Sigmoid colon (tissue), 7 donors: ENCODE data around the gene NFS1. TPM values are rescaled to one million over a fixed set of nuclear protein-coding genes. Genes with fewer than 3 reads are reported as not detected.
"Not testable (repeated sequence)": the region's sequence is repeated elsewhere in the genome, so short reads cannot be mapped to it uniquely, and the experiment has no call there.

ENCODE experiments used
- DNase-seq: peaks from one replicate; pipeline ENCODE4 v3.0.0-alpha.2; 2019
- H3K27ac ChIP-seq, 4 donors: fragments of 200-600 bp; sonication (generic); one replicate each; pipeline ENCODE4 v1.5.1; 2016 to 2019; ENCODE audit warnings: mild to moderate bottlenecking in 1 of 4
- H3K27me3 ChIP-seq, 3 donors: fragments of 200-600 bp; sonication (generic); one replicate each; pipeline ENCODE4 v1.5.1; 2019; ENCODE audit warnings: mild to moderate bottlenecking in 1 of 3
- H3K36me3 ChIP-seq, 4 donors: fragments of 200-600 bp; sonication (generic); one replicate each; pipeline ENCODE4 v1.5.1; 2016 to 2019
- H3K4me1 ChIP-seq, 4 donors: fragments of 200-600 bp; sonication (generic); one replicate each; pipeline ENCODE4 v1.5.1; 2017 to 2019
- H3K4me3 ChIP-seq, 4 donors: fragments of 200-600 bp; sonication (generic); one replicate each; pipeline ENCODE4 v1.5.1; 2017 to 2019; ENCODE audit warnings: mild to moderate bottlenecking in 2 of 4, moderate library complexity in 1 of 4
- H3K9me3 ChIP-seq, 4 donors: fragments of 200-600 bp in 3 of 4; sonication (generic) in 3 of 4; one replicate each; pipeline versions ENCODE4 v1.5.1 to v1.6.1; 2013 to 2019
- CTCF ChIP-seq, 4 experiments: fragments of 450-650 bp in 3 of 4; fragments of 200-600 bp in 1 of 4; IDR thresholded peaks; one replicate each; pipeline ENCODE4 v1.5.1; 2016 to 2019; ENCODE audit warnings: antibody characterized with exemption in 4 of 4, mild to moderate bottlenecking in 3 of 4, moderate library complexity in 2 of 4
- EP300 ChIP-seq, 4 donors: sonication (generic); formaldehyde crosslinking; IDR thresholded peaks; one replicate each; pipeline ENCODE4 v1.6.1; 2017; ENCODE audit warnings: antibody characterized with exemption in 4 of 4
- POLR2A ChIP-seq, 2 donors: fragments of 450-650 bp; IDR thresholded peaks; one replicate each; pipeline ENCODE4 v1.6.1; 2016; ENCODE audit warnings: antibody characterized with exemption in 2 of 2, mild to moderate bottlenecking in 2 of 2, moderate library complexity in 2 of 2
- POLR2AphosphoS5 ChIP-seq, 4 donors: sonication (generic); formaldehyde crosslinking; IDR thresholded peaks; one replicate each; pipeline ENCODE4 v1.6.1; 2017; ENCODE audit warnings: antibody characterized with exemption in 4 of 4
- WGBS, 2 donors: extraction: QIAGEN DNeasy Blood & Tissue Kit; methylation state at CpG; one replicate each; pipeline ENCODE4 v1.1.7; 2013; 5-methylcytosine and 5-hydroxymethylcytosine counted together
- intact Hi-C: fragments of 100-400 bp; cut with DNase I; formaldehyde crosslinking; loops from one replicate; pipeline ENCODE4 v1.15.1; 2023
- polyA plus RNA-seq, 3 donors: library from polyadenylated mRNA; stranded (reverse); fragments of 200-250 nt; gene quantifications; one replicate each; pipeline ENCODE4 v1.2.3, GENCODE V29; 2013
- total RNA-seq, 4 donors: library from RNA; depleted of rRNA; stranded (reverse); fragments of >200 nt; gene quantifications; one replicate each; pipeline ENCODE4 v1.1.0, GENCODE V29; 2016
- donor health status: healthy with polysubstance abuse.
- donor health status: Bipolar disorder and iron deficiency.
- donor health status: healthy.

NFS1 gene
- total and polyA plus RNA-seq, 7 donors: 19.0 to 39.2 (median 29.8) TPM

GRCh38 chr20:35721219-35721618, 22.1 kb upstream of the NFS1 start:
- intact Hi-C loops: no loop called here

GRCh38 chr20:35720165-35721123, 21.3 kb upstream of the NFS1 start:
- Histone ChIP-seq H3K4me3 (no peak overlapping the region), H3K9me3 (no peaks in the 10 kb centered on the region), H3K27ac (no peak overlapping the region), H3K4me1 (peaks cover 0 to 10% (median 2%) of the 10 kb centered on the region in 4 donors), H3K36me3 (peaks cover 64 to 100% (median 89%) of the 10 kb centered on the region in 4 donors), H3K27me3 (no peaks in the 10 kb centered on the region)
- 93 to 94% methylated on average over 13 of the region's 13 CpGs for WGBS, 2 donors
- intact Hi-C loops: no loop called here
- DNase-seq: no peak
- no peak for TF ChIP-seq EP300 (IDR thresholded peaks at IDR 0.05)
- no peak for TF ChIP-seq POLR2A (IDR thresholded peaks at IDR 0.05)
- no peak for TF ChIP-seq CTCF (IDR thresholded peaks at IDR 0.05)
- no peak for TF ChIP-seq POLR2AphosphoS5 (IDR thresholded peaks at IDR 0.05)

More at GRCh38 chr20:35721219-35721618, 22.1 kb upstream of the NFS1 start:
- H3K27ac ChIP-seq: no peak overlapping the region
- H3K36me3 ChIP-seq: peaks cover 66 to 100% (median 89%) of the 10 kb centered on the region in 4 donors
- peaks cover 0 to 10% (median 2%) of the 10 kb centered on the region in 4 donors for H3K4me1 ChIP-seq
- H3K27me3 ChIP-seq: no peaks in the 10 kb centered on the region
- no peak for DNase-seq
- no peaks in the 10 kb centered on the region for H3K9me3 ChIP-seq
- TF ChIP-seq POLR2AphosphoS5 (IDR thresholded peaks at IDR 0.05): peak in 1 of 4 donors; percentile 1
- TF ChIP-seq EP300 (IDR thresholded peaks at IDR 0.05): no peak
- no peak overlapping the region for H3K4me3 ChIP-seq
- 91 to 97% methylated on average over 3 of the region's 3 CpGs for WGBS, 2 donors

GRCh38 chr20:35719717-35720116, 20.6 kb upstream of the NFS1 start:
- no peak overlapping the region for H3K27ac ChIP-seq
- H3K36me3 ChIP-seq: peaks cover 68 to 100% (median 89%) of the 10 kb centered on the region in 4 donors
- no peak for DNase-seq
- TF ChIP-seq POLR2A (IDR thresholded peaks at IDR 0.05): no peak
- TF ChIP-seq POLR2AphosphoS5 (IDR thresholded peaks at IDR 0.05): no peak
- no peak for TF ChIP-seq EP300 (IDR thresholded peaks at IDR 0.05)
- TF ChIP-seq CTCF (IDR thresholded peaks at IDR 0.05): no peak
- intact Hi-C loops: no loop called here
- peaks cover 0 to 10% (median 2%) of the 10 kb centered on the region in 4 donors for H3K4me1 ChIP-seq
- H3K4me3 ChIP-seq: no peak overlapping the region
- 68 to 75% methylated on average over 8 of the region's 8 CpGs for WGBS, 2 donors
- no peaks in the 10 kb centered on the region for H3K9me3 ChIP-seq
- no peaks in the 10 kb centered on the region for H3K27me3 ChIP-seq

- Histone ChIP-seq H3K4me3 (no peak overlapping the region), H3K27ac (no peak overlapping the region), H3K36me3 (peaks cover 68 to 100% (median 86%) of the 10 kb centered on the region in 4 donors), H3K4me1 (peaks cover 0 to 10% (median 2%) of the 10 kb centered on the region in 4 donors), H3K9me3 (no peaks in the 10 kb centered on the region), H3K27me3 (no peaks in the 10 kb centered on the region)
- intact Hi-C loops: no loop called here
- TF ChIP-seq POLR2A (IDR thresholded peaks at IDR 0.05) (no peak), POLR2AphosphoS5 (IDR thresholded peaks at IDR 0.05) (peak in 1 of 4 donors; percentile 5)
- WGBS, 2 donors: 87 to 92% methylated on average over 12 of the region's 12 CpGs
- no peak for DNase-seq
Observed at GRCh38 chr20:35718972-35719635, 20.0 kb upstream of the NFS1 start.

- H3K36me3 ChIP-seq: peaks cover 60 to 100% (median 82%) of the 10 kb centered on the region in 4 donors
- H3K27ac ChIP-seq, H3K9me3 ChIP-seq, intact Hi-C loops, H3K4me3 ChIP-seq, H3K27me3 ChIP-seq, DNase-seq: not testable (repeated sequence)
- 84 to 92% methylated on average over 8 of the region's 8 CpGs for WGBS, 2 donors
- peaks cover 0 to 10% (median 2%) of the 10 kb centered on the region in 4 donors for H3K4me1 ChIP-seq
Observed at GRCh38 chr20:35718321-35718720, 19.2 kb upstream of the NFS1 start.

GRCh38 chr20:35716330-35716729, 17.2 kb upstream of the NFS1 start:
- Histone ChIP-seq H3K4me3 (no peak overlapping the region), H3K9me3 (no peaks in the 10 kb centered on the region), H3K27me3 (no peaks in the 10 kb centered on the region), H3K36me3 (peaks cover 51 to 100% (median 87%) of the 10 kb centered on the region in 4 donors), H3K4me1 (peaks cover 0 to 11% (median 6%) of the 10 kb centered on the region in 4 donors), H3K27ac (no peak overlapping the region)
- no peak for TF ChIP-seq EP300 (IDR thresholded peaks at IDR 0.05)
- TF ChIP-seq CTCF (IDR thresholded peaks at IDR 0.05): no peak
- TF ChIP-seq POLR2A (IDR thresholded peaks at IDR 0.05): no peak
- no peak for TF ChIP-seq POLR2AphosphoS5 (IDR thresholded peaks at IDR 0.05)
- DNase-seq: no peak
- WGBS, 2 donors: 95 to 97% methylated on average over 4 of the region's 4 CpGs
- intact Hi-C loops: no loop called here
